LNCaP clone FGC (cell line): ENCODE measurements around the gene IRAK1BP1.
"Not testable (repeated sequence)": the region's sequence is repeated elsewhere in the genome, so short reads cannot be mapped to it uniquely, and the experiment has no call there.

Source experiments
- DNase-seq: peaks from one replicate; pipeline ENCODE4 v3.0.0-alpha.2; 2011; ENCODE audit warnings: low read depth
- H3K4me3 ChIP-seq: 2 replicates; pipeline ENCODE4 v1.5.1; 2011; ENCODE audit warnings: mild to moderate bottlenecking, low read depth, low read length, control low read depth
- TF ChIP-seq, protein P1 (sequence below): IDR thresholded peaks from 2 replicates; pipeline ENCODE4 v1.5.1; 2012; ENCODE audit warnings: mild to moderate bottlenecking; ENCODE audit not compliant: control insufficient read depth, insufficient read depth; ENCODE audit errors: extremely low read depth

Gene IRAK1BP1

DNA sequence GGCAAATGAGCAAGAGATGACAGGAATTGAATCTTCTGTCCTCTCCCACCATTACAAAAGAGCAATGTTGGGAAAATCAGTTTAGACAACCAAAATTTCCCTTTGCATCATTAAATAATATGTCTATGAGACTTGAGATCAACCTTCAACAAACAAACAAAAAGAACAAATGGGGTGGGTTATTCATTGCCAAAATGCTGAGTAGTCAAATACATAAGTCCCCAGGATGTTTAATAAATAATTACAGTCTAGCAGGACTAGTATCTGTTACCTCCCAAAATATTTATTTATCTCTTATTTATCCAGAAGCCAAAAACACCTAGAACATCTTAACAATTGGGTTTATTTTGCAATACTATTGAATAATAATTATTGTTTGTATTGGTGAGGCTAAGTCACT is 16.2 kb upstream of the IRAK1BP1 start:
- TF ChIP-seq, protein P1, sequence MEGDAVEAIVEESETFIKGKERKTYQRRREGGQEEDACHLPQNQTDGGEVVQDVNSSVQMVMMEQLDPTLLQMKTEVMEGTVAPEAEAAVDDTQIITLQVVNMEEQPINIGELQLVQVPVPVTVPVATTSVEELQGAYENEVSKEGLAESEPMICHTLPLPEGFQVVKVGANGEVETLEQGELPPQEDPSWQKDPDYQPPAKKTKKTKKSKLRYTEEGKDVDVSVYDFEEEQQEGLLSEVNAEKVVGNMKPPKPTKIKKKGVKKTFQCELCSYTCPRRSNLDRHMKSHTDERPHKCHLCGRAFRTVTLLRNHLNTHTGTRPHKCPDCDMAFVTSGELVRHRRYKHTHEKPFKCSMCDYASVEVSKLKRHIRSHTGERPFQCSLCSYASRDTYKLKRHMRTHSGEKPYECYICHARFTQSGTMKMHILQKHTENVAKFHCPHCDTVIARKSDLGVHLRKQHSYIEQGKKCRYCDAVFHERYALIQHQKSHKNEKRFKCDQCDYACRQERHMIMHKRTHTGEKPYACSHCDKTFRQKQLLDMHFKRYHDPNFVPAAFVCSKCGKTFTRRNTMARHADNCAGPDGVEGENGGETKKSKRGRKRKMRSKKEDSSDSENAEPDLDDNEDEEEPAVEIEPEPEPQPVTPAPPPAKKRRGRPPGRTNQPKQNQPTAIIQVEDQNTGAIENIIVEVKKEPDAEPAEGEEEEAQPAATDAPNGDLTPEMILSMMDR: no peak
- no peak for DNase-seq
- no peak overlapping the region for H3K4me3 ChIP-seq

DNA sequence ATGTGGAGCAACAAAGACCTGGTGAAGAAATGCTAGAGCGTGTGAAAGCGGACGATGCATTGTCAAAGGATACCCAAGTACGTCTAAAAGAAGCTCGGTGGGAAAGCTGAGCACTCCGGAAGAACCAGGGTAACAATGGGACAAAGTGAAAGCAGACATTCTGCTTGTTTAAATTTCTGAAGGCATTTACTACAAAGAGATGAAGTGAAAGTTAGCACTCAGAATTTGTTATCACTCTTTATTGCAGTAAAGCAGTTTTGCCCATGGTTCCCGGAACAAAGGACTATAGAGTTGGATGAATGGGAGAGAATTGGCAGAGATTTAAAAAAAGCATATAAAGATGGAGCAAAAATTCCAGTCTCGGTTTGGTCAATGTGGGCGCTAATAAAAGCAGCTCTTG is 12.8 kb upstream of the IRAK1BP1 start:
- no peak for DNase-seq
- TF ChIP-seq, protein P1: no peak
- H3K4me3 ChIP-seq: no peak overlapping the region

GRCh38 chr6:78858339-78858938 is 8.9 kb upstream of the IRAK1BP1 start:
- not testable (repeated sequence) for DNase-seq, H3K4me3 ChIP-seq

DNA sequence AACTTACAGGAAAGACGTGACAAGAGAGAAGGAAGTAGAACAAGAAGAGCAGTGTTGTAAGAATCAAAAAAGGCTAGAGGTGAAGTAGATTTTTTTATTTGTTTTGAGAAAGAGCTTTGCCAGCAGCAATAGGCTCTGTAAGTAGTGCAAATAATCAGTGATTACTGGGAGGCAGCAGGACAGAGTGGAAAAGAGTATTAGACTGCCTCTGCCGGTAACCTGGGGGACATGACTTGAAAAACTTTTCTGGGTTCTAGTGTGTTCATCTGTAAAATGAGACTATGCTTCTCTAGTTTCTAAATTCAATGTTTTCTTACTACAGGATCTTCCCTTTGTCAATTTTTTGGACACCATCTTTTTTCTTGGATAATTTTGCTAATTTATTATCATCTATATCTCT is 5.8 kb upstream of the IRAK1BP1 start:
- TF ChIP-seq, protein P1: peak; percentile 28; the same call in 1 of the 2 replicates
- DNase-seq: peak; percentile 25
- no peak overlapping the region for H3K4me3 ChIP-seq

DNA sequence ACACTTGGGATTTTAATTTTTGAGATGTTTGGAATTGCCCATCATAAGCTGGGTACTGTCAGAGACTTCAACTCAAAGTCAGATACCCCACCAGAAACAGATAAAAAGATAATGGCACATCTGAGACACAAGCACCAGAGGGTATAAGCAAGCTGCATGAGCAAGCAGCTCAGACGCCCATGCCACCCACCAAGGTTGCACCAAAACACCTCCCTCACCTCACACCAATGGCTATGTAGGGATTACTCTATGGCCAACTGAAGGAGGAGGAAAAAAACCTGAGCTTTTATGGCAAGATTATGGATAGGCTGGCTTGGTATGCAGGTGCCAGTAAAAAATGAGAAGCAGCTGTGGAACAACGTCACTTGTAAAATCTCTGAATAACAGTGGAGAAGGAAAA is 3.8 kb upstream of the IRAK1BP1 start:
- TF ChIP-seq, protein P1: no peak
- no peak for DNase-seq
- no peak overlapping the region for H3K4me3 ChIP-seq

DNA sequence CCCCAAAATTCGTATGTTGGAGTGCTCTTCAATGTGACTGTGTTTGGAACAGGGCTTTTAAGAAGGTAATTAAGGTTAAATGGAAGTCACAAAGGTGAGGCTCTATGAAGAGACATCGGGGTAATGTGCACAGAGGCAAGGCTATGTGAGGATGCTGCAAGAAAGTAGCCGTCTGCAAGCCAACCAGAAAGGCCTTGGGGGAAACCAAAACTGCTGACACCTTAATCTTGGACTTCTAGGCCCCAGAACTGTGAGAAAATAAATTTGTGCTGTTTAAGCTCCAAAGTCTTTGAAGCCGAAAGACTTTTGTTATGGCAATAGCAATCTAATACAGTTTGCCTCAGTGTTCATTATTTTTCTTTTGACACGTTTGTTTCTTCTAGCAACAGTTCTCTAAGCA is 2.4 kb upstream of the IRAK1BP1 start:
- DNase-seq: no peak
- TF ChIP-seq, protein P1: no peak
- H3K4me3 ChIP-seq: no peak overlapping the region

DNA sequence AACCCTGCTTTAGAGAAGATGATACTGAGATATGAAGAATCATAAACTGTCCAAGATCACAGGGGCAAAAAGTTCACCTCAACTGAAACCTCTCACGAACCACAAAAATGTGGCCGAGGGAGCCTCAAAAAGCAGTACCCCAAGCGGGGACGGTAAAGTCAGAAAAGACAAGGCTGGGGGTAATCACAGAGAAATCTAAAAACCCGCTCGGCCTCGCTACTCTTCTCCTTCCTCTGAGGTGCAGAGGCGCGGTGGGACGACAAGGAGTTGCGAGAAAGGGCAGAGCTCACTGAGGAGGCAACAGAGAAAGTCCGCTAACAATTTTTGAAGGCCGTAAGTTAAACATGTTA is 356 bp upstream of the IRAK1BP1 start:
- no peak overlapping the region for H3K4me3 ChIP-seq
- no peak for DNase-seq
- TF ChIP-seq, protein P1: no peak

- TF ChIP-seq, protein P1: no peak
- no peak for DNase-seq
- H3K4me3 ChIP-seq: no peak overlapping the region
Measured at GRCh38 chr6:78868116-78868515, 765 bp downstream of the IRAK1BP1 start.
